ENCODE data around the gene COL2A1.

DNA sequence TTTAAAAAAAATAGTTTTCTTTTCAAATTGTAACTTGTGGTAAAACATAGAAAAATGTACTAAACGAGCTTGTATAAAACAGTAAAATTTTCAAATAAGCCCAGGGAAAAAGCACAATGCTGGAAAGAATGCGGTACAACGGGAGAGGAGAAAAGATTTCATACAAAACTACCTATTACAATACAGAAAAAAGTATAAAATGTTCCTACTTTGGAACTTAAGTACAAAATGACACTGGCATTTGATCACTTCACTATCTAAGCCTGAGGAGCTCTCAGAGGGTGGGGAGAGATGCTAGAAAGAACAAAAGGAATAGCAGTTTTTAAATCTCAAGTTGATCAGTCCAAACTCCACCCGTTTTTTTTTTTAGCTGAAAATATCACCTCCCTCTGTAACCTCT, 39.5 kb upstream of the COL2A1 start:
- TF ChIP-seq, protein P1, sequence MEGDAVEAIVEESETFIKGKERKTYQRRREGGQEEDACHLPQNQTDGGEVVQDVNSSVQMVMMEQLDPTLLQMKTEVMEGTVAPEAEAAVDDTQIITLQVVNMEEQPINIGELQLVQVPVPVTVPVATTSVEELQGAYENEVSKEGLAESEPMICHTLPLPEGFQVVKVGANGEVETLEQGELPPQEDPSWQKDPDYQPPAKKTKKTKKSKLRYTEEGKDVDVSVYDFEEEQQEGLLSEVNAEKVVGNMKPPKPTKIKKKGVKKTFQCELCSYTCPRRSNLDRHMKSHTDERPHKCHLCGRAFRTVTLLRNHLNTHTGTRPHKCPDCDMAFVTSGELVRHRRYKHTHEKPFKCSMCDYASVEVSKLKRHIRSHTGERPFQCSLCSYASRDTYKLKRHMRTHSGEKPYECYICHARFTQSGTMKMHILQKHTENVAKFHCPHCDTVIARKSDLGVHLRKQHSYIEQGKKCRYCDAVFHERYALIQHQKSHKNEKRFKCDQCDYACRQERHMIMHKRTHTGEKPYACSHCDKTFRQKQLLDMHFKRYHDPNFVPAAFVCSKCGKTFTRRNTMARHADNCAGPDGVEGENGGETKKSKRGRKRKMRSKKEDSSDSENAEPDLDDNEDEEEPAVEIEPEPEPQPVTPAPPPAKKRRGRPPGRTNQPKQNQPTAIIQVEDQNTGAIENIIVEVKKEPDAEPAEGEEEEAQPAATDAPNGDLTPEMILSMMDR (IDR thresholded peaks at IDR 0.05): no peak
- TF ChIP-seq POLR2A (IDR thresholded peaks at IDR 0.05): no peak
